IPS-NIHi7 (cell line): Measurements from ENCODE around the gene ATXN7L2.

Experiments used
- DNase-seq: peaks from one replicate; pipeline ENCODE4 v3.0.0; 2012; ENCODE audit warnings: mixed read lengths; ENCODE audit errors: extremely low spot score

Gene ATXN7L2

GRCh38 chr1:109497449-109498160 lies 13.9 kb downstream of the ATXN7L2 start:
- no peak for DNase-seq

GRCh38 chr1:109498161-109498801 lies 14.6 kb downstream of the ATXN7L2 start:
- DNase-seq: peak; percentile 78

GRCh38 chr1:109499081-109499480 lies 15.4 kb downstream of the ATXN7L2 start:
- no peak for DNase-seq

- DNase-seq: peak; percentile 67
Observed at GRCh38 chr1:109499661-109500536, 16.2 kb downstream of the ATXN7L2 start.

- no peak for DNase-seq
Observed at GRCh38 chr1:109500941-109501381, 17.3 kb downstream of the ATXN7L2 start.

- no peak for DNase-seq
Observed at GRCh38 chr1:109501644-109502363, 18.1 kb downstream of the ATXN7L2 start.

GRCh38 chr1:109502364-109502851 lies 18.7 kb downstream of the ATXN7L2 start:
- DNase-seq: no peak

- no peak for DNase-seq
Observed at GRCh38 chr1:109503935-109504334, 20.2 kb downstream of the ATXN7L2 start.

- DNase-seq: no peak
Observed at GRCh38 chr1:109504974-109505373, 21.3 kb downstream of the ATXN7L2 start.

GRCh38 chr1:109508001-109508872 lies 24.5 kb downstream of the ATXN7L2 start:
- no peak for DNase-seq

- DNase-seq: no peak
Observed at GRCh38 chr1:109508873-109509175, 25.1 kb downstream of the ATXN7L2 start.

GRCh38 chr1:109509176-109510134 lies 25.8 kb downstream of the ATXN7L2 start, which contains the start of gene AMIGO1:
AMIGO1 (minus strand) TSS chr1:109509727; CDS start chr1:109508912, 815 bp downstream.
- peak; percentile 86 for DNase-seq

GRCh38 chr1:109513110-109513710 lies 29.5 kb downstream of the ATXN7L2 start:
- no peak for DNase-seq

GRCh38 chr1:109514846-109515245 lies 31.1 kb downstream of the ATXN7L2 start:
- no peak for DNase-seq

GRCh38 chr1:109516872-109517271 lies 33.2 kb downstream of the ATXN7L2 start:
- DNase-seq: no peak

- no peak for DNase-seq
Observed at GRCh38 chr1:109517337-109517736, 33.6 kb downstream of the ATXN7L2 start.

- no peak for DNase-seq
Observed at GRCh38 chr1:109521002-109521951, 37.6 kb downstream of the ATXN7L2 start.

- no peak for DNase-seq
Observed at GRCh38 chr1:109522026-109522425, 38.3 kb downstream of the ATXN7L2 start.
